Measurements from ENCODE around the gene TAS2R40.
"Not testable (repeated sequence)": the region's sequence is repeated elsewhere in the genome, so short reads cannot be mapped to it uniquely, and the experiment has no call there.

Gene TAS2R40

GRCh38 chr7:143221737-143222136 is at the start of gene TAS2R40:
TAS2R40 (plus strand) TSS chr7:143222037; CDS start chr7:143222079, 42 bp downstream.
- no peak for DNase-seq

- DNase-seq = no peak
Observed at GRCh38 chr7:143172354-143172753, 49.5 kb upstream of the TAS2R40 start.

- no peak for DNase-seq
Observed at GRCh38 chr7:143176128-143176527, 45.7 kb upstream of the TAS2R40 start.

- no peak for DNase-seq
Observed at GRCh38 chr7:143177374-143178119, 44.3 kb upstream of the TAS2R40 start.

GRCh38 chr7:143180771-143181170 is 41.1 kb upstream of the TAS2R40 start:
- DNase-seq = not testable (repeated sequence)

GRCh38 chr7:143181349-143181748 is 40.5 kb upstream of the TAS2R40 start:
- no peak for DNase-seq

GRCh38 chr7:143183024-143183423 is 38.8 kb upstream of the TAS2R40 start, which contains the start of gene TAS2R39:
TAS2R39 (plus strand) TSS chr7:143183419; CDS start chr7:143183419, 0 bp downstream.
- DNase-seq = no peak

- no peak for DNase-seq
Observed at GRCh38 chr7:143185551-143185950, 36.3 kb upstream of the TAS2R40 start.

- no peak for DNase-seq
Observed at GRCh38 chr7:143188994-143189393, 32.8 kb upstream of the TAS2R40 start.

GRCh38 chr7:143193880-143194279 is 28.0 kb upstream of the TAS2R40 start:
- DNase-seq = no peak

GRCh38 chr7:143199040-143199439 is 22.8 kb upstream of the TAS2R40 start:
- DNase-seq = no peak

GRCh38 chr7:143202161-143202560 is 19.7 kb upstream of the TAS2R40 start:
- no peak for DNase-seq

- no peak for DNase-seq
Observed at GRCh38 chr7:143203386-143203785, 18.5 kb upstream of the TAS2R40 start.

- no peak for DNase-seq
Observed at GRCh38 chr7:143205560-143206293, 16.1 kb upstream of the TAS2R40 start.

- no peak for DNase-seq
Observed at GRCh38 chr7:143210541-143210940, 11.3 kb upstream of the TAS2R40 start.

- DNase-seq = not testable (repeated sequence)
Observed at GRCh38 chr7:143213478-143213877, 8.4 kb upstream of the TAS2R40 start.

- peak; percentile 54 for DNase-seq
Observed at GRCh38 chr7:143214789-143215679, 6.8 kb upstream of the TAS2R40 start.

- no peak for DNase-seq
Observed at GRCh38 chr7:143216151-143216550, 5.7 kb upstream of the TAS2R40 start.

GRCh38 chr7:143216686-143217085 is 5.2 kb upstream of the TAS2R40 start:
- DNase-seq = no peak

GRCh38 chr7:143217806-143218205 is 4.0 kb upstream of the TAS2R40 start:
- DNase-seq = no peak

- no peak for DNase-seq
Observed at GRCh38 chr7:143221286-143221685, 551 bp upstream of the TAS2R40 start.

GRCh38 chr7:143222782-143223181 is 945 bp downstream of the TAS2R40 start:
- no peak for DNase-seq

GRCh38 chr7:143223784-143224183 is 1.9 kb downstream of the TAS2R40 start:
- no peak for DNase-seq
